COR-L47 (cell line): Measurements from ENCODE around the gene STPG4.

Experiments used
- DNase-seq: peaks from one replicate; lab custom pipeline; 2025; lab: John Stamatoyannopoulos, UW

The STPG4 gene

DNA sequence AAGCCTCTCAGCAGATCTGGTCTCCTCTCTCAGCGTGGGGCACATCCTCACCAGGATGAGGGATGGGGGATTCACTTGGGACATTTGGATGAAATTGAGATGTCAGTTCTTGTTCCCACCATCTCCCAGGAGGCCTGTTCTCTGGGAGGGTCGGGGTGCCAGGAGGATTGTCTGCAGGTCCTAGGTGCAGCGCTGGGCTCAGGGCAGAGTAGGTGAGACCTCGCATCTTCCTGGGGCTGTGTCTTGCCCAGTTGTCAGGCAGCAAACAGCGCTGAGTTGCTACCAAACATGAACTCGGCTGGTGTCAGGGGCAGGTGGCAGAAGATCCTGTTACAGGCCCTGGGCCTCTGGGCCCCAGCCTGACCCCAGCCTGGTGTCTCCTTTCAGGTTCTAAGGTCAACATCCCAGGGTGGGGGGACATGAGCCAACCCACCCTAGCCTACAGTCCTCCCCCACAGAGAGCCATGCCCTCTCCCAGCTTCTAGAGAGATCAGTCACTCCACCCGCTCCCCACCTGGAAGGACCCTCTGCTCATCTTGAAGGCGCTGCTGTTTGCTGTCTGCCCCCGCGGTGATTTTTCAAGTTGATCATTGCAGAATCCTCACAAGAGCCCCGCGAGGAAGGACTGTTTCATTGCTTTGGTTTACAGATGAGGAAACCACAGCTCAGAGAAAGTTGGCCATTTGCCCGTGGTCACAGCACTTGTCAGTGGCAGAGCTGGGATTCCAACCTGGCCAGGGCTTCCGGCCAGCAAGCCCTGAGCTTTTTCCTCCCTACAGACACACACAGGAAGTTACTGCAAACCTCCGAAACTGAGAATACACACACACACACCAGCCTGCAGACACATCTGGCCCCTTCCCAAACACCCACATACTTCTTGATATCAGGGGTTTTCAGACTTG is 83.9 kb downstream of the STPG4 start:
- no peak for DNase-seq

DNA sequence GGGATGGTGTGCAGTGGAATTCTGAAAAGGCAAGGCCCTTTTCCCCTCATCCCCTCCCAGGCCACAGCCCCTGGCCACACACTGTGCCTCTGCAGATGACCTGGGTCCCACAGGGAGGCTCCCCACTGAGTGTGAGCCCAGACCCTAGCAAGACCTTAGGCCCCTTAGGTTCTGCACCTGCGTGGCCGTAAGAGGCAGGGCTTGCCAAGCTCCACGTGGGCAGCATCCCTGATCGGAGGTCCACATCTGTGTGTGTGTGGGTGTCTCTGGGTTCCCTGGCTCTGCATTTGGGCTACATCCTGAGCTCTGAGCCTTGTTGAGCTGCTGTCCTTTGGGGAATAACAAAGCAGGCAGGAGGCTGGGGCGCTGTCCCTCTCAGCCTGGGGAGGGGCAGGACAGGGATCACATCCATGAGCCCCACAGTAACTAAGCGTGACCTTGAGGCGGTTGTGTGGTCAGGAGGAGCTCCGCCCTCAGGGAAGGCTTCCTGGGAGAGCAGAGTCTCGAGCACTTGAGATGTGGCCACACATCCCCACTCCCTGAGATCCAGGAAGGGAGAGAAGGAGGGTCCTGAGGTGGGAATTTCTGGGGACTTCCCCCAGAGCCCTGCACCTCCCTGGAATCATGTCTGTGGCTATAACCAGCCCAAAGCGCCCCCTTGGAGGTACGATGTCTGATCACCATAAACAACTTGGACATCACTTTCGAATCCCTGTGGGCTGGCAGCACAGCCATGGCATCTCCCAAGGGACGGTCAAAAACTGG is 84.8 kb downstream of the STPG4 start:
- no peak for DNase-seq

DNA sequence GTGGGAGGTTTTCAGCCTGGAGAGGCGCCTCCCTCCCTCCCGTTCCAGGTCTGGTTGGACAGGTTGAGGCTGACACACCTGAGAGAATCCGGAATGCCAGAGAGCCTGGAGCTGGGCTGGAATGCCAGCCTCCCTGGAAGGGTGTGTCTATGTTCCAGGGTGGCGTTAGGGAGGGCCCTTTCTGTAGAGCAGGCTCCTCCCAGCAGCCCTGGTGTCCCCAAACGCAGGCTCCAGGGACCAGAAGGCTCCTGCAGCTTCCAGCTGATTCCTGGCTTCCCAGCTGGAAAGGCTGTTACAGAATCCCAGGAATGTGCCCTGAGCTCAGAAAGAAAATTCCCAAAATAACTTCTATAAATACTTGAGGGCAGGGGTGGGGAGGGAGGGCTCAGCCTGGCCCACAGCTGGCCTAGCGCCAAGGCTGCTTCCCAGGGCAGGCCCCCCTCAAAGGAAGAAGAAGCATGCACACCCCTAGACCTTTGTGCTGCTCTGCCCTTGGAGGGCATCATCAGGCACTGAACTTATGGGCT is 85.4 kb downstream of the STPG4 start:
- no peak for DNase-seq

DNA sequence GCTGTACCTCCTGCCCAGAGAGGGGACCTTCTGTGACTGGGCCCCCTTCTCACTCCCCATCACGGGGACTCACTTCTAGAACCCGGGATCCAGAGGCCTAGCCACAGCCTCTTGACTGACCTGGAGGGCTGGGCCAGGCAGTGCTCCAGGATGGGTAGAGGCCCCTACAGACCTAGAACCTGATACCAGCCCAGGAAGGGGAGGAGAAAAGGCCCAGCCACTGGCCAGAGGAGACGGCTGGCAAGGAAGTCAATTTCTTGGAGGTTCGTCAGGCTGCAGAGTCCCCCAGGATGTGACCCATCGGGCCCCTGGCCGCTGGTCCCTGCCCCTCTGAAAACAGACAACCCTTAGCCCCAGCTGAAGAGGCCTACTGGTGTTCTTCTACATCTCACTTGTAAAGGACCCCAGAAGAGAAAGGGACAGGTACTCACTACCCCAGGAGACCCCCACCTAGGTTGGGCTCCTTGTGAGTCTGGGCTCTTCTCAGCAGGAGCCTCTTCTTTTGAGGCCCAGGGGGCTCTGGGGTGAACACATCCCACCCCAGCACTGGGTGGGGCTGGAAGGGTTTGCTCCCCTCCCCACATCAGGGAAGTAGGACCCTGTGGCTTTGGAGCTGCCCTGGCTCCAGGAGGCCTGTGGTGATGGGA is 86.0 kb downstream of the STPG4 start:
- DNase-seq = no peak

DNA sequence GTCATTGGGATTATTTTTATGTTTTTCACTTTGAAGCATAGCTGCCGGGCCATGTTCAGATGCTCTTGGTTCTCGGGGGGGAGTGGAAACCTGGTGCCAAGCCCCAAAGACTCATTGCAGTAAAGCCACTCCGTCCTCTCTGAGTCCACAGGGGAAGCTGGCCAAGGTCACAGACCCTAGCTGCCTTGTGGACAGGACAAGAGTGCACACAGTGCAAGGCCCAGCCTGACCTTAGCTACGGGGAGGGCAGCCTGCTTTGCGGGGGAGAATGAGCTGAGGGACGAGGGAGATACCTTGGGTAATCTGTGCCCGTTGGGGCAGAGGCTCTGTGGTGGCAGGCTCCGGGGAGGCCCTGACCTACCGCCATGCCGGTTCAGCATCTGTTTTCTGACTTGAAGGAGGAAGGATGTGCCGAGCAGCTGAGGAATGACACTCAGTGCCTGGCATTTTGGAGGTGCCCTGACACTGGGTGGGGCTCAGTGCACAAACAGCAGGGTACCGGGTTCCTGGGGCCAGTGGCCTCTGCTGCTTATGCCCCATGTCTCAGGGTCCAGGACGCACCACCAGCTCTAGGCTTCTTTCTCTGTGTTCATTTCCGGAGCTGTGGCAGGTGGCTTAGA is 87.2 kb downstream of the STPG4 start:
- no peak for DNase-seq

DNA sequence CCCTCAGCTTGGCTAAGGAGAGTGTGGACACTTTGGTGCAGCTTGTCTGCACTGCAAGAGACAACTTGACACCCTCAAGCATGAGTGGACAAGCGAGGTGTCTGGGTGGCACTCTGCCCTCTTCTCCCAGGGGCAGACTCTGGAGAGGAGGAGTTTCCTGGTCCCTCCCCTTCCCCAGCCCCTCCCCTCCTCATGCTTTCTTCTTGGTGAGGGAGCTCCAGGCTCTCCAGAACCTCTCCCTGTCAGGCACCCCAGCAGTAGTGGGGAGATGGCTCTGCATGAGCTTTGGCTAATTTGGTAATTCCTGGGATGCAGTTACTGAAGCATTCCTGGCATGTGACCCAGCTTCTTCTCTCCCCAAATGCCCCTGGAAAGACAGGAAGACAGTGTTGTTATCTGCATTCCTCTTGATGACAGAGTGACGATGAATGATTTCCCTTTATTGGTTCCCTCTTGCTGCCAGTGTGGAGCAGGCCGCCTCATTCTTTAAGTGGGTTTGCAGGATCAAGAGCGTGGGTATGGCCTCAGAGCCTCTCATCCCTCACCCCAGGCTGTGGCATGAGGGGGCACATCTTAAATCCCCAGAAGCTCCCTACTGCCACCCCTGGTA is 89.2 kb downstream of the STPG4 start:
- DNase-seq = no peak

DNA sequence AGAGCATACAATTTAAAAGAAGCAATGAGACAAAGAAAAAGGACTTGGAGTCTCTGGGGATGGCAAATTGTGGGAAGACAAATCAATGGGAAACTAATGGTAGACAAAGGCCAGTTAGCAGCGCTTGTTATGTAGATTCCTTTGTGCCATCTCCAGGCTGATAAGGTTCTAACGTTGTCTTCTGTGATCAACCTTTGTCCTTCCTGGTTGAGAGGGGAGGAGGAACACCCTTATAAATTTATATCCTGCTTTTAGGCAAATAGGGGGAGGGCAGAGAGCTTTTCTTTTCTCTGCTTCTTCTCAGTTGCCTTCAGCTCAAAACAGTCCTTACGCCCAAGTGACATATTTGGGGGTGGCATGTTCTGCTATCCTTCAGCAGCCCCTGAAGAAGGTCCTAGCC is 89.8 kb downstream of the STPG4 start:
- no peak for DNase-seq

DNA sequence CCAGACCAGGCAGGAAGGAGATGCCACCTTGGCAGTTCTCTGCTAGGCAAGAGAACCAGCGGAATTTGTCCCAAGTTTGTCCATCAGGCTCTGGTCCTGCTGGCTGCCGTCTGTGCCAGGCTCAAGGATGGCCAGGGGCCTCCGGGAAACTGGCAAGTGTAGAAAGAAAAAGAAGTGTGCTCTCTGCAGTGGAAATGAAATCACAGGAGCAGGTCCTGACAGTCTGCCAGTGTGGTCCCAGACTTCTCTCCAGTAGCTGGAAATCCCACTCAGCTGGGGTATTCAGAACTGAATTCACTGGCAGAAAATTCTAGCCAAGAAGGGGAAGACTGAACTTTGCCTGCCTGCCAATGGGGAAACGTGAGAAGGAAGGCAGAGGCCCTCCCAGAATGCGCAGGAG is 91.0 kb downstream of the STPG4 start:
- DNase-seq = no peak

DNA sequence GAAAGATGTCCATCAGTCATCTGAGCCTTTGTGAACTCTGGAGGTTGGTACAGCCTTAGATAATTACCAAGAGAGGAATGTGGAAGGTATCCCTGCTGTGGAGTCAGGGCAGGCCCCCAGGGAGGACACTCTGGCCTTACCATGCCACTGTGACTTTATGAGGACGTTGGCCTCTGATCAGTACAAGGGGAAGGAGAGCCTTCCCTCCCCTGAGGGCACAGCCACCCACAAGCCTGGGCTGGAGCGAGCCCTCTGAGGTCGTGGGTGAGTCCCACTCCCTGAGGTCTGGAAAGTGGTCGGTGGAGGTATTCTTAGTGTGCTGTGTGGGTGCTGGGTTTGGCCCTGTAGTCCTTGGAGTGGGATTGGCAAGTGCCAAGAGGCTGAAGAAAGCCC is 91.6 kb downstream of the STPG4 start:
- DNase-seq = no peak

DNA sequence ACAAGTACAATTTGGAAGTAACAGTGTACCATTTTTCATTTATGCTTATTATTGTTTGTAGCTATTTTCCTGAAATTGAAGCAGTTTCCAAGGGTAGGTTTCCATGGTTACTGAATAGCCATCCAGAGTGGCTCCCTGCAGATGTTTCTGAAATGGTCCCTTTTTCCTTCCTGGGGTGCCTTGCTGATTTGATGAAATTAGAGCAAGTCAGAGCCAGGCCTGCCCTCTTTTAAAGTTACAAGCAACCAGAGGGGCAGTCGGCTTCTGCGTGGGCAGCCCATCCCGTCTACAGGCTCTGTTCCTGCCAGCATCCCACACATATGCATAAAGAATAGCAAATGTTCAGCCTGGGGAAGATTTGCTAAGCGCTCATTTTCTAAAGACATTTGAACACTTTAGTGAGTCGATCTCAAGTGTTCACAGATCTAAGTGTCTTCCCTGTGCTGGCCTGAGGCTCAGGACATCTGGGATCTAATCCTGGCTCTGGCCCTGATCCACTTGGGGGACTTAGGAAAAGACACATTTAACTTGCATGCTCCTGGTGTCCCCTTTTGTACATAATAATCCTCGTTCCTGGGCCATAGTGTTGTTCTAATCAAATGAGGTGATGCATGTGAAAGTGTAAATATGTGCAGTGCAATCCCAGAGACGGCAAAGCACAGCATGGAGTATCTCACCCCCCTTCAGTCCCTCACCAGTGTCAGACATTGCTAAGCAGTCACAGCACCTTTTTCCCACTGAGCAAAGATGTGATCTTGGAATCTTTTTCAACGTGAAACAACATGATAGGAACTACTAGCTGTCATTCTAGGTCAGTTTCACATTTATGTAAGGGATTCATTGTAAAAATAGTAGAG is 92.2 kb downstream of the STPG4 start:
- DNase-seq = no peak

DNA sequence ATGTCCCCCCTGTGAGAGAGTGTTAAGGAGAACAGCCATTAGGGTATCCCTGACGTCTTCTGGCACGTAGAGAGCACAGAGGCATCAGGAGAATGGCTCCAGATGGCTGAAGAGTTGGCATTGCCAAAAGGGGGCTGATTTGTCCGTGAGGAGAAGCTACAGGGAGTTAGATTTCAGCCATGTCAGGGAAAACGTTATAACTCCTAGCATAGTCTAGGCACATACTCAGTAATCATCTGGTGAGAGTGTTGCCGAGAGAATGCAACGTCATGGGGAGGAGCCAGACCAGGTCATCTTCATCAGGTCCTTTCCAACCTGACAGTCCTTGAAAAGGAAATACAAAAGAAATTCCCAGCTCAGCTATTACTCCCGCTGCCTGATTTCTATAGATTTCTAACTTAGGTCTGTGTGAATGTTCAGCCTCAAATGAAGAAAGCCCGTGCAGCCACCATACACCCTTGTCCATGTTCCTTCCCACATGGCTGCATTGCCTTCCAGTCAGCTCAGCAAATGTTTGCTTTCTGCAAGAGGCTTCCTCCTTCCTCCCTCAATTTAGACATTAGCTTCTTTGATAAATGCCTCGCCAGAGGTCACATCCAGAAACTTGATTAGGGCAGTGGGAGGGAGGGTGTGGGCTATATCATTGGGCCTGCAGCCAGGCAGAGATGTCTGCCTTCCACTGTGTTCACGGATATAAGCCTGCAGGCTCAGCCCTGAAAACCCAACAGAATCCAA is 93.0 kb downstream of the STPG4 start:
- DNase-seq = no peak

DNA sequence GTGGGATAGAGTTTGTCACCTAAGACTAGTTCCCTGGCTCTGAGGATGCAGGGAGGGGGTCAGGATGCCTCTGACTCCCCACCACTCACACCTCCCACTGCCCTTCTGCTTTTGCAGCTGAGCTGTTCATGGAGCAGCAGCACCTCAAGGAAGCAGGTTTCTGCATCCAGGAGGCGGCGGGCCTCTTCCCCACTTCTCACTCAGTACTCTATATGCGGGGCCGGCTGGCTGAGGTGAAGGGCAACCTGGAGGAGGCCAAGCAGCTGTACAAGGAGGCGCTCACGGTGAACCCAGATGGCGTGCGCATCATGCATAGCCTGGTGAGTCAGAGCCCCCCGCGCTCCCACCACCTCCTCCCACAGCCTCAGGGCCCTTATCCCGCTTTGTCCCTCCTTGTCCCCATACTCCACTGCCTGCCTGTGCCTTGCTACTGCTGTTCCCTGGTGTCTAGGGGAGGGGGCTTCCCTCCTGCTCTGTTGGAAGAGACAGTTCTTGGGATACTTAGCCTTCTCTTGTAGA is 94.4 kb downstream of the STPG4 start:
- no peak for DNase-seq

DNA sequence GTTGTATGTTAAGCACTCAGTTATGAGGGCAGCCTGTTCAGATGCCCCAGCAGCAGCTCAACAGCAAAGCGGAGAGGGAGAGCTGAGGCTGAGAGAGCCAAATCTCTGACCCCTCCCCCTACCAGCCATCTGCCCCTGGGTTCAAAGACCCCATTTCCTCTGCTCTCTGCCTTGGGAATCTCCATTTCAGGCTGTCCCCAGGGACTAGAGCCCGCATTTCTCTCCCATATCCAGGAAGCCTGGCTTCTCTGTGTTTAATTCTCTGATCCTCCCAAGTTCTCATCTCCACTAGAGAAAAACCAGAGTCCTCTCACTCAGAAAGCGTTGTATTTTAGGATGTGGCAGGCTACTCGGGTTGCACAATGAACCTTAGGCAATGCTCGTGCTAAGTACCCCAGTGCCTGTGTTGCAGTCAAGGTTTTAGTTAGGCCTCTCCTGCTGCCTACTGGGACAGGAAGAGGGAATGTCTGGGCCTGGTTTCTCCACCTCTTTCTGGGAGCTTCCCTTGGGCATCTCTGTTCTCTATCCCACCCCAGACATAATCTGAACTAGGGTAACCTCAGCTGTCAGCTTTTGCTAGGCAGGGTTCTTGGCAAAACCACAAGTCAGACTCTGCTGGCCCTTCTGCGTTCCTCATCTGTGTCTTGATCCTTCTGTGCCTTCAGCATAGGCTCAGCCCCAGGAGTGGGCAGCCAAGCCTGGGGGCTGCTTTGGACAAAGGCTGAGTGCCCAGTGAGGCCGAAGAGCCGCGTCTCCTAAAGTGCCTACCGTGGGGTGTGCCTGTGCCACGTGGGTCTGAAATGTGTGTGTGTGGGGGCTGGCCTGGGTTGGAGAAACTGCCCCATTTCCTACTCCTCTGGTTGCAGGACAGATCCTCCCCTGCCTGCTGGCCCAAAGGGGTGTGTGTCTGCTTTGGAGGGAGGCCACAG is 96.8 kb downstream of the STPG4 start:
- no peak for DNase-seq

DNA sequence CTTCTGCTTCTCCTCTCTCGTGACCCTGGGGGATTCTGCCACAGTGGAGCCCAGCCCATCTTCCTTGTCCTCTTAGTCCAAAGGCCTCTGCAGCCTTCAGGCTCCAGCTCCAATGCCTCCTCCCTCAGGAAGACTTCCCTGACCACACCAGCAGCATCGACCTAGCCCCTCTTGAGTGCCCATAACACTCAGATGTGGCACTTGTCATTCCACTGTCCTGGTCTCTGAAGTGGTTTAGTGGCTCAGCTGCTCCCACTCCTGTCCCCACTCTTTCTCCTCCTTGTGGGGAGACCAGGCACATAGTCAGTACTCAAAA is 97.5 kb downstream of the STPG4 start:
- DNase-seq = no peak

DNA sequence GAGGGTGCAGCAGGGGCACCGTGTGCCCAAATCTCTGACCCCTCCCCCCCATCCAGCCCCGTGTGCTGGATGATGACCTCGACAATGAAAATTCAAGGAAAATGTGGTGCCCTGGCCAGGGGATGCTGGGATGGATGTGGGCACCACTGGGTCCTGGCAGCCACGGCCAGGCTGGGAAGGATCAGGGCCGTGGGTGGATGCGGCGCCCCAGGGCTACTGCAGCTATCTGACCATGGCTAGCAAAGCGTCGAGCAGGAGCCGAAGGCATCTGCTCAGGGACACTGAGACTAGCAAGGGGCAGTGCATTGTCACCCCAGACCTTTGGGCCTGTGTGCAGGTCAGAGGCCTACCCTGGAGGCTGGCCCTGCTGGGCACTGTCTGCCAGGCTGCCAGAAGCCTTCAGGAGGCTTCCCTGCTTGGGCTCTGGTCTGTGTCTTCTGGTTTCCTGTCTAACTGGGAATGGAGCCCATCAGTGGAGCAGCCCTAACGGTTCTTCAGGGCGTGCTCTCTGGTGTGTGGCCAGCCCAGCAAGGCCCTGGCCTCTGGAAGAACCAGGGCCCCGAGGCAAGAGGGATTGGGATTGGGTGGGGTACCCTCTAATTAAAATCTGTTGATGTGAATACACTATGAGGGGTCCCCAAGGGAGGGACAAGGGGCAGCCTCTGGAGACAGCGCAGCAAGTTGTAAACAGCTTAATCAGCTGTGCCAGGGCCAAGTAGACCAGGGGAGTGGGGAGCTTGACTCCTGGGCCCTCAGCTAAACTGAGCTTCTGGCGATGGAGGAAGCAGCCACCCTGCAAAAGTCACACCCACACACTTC is 98.0 kb downstream of the STPG4 start:
- DNase-seq = no peak

DNA sequence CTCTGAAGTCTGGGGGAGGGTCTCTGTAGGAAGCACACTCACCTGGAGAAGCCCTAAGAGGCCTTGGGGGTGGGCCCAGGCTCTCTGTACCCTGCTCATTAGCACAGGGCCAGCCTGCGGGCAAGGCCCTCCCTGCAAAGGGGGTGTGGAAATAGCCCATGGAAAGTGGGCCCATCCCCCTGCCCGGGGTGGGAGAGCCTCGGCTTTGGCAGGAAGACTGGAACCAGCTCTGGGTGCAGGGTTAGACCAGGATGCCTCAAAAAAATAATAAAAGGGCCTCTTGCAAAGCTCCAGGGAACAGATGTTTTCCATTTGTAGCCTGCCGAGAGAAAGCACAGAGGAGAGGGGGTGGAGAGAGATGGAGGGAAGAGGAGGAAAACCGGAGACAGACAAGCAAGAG is 98.7 kb downstream of the STPG4 start:
- DNase-seq = no peak

DNA sequence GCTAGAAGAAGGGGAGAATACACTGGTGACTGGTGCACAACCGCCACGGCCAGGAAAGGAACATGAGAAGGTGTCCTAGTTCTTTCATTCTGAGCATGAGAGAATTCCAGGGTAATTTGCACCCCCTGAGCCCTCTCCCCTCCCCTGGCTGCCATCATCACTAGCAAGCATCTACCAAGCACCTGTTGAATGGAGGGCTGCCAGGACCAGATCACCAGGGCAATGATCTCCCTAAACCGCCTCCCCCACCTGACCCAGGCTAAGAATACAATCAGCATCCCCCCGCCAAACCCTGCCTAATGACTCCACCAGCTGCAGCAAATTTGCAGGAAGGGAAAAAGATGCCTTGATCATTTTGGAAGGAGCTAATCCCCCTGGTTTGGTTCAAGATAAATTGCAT is 100.2 kb downstream of the STPG4 start:
- DNase-seq = no peak

DNA sequence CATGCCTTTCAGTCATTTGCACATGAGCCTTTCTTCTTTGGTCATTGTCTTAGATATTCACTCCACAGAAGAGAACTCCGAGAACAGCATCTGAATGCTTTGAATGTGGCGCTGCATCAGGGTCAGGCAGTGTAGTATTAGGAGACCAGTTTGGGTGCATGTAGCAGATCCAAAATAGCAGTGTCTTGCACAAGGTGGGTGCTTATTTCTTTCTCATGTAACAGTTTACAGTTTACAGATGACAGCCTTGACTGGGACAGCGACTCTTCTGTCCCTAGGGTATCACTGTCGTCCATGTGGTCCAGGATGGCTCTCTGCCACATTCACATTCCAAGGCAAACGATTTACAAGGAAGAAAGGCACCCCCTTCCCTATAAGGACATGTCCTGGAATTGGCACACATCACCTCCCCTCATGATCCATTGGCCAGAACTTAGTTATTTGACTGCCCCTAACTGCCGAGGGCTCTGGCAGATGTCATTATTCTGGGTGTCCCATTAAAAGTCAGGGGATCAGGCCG is 101.0 kb downstream of the STPG4 start:
- DNase-seq = no peak
